Lung (tissue), 12 donors: ENCODE results near the gene PGRMC1. TPM values are rescaled to one million over a fixed set of nuclear protein-coding genes. Genes with fewer than 3 reads are reported as not detected.
"Not testable (repeated sequence)": the region's sequence is repeated elsewhere in the genome, so short reads cannot be mapped to it uniquely, and the experiment has no call there.

Source experiments
- ATAC-seq: fragments of 200-7000 bp; cut with Tn5 transposase; one replicate; pipeline ENCODE4 v1.9.1; 2020; ENCODE audit warnings: moderate number of reproducible peaks; ENCODE audit not compliant: insufficient read depth, low FRiP score
- DNase-seq, 3 donors: peaks; one replicate each; pipeline ENCODE4 v3.0.0-alpha.2; 2013 to 2017
- H3K27ac ChIP-seq, 2 donors: one replicate each; pipeline ENCODE4 v1.5.1; 2013; ENCODE audit warnings: mild to moderate bottlenecking in 2 of 2, moderate library complexity in 2 of 2, control low read depth in 1 of 2, inconsistent platforms in 1 of 2, low read depth in 1 of 2, low read length in 1 of 2
- H3K27me3 ChIP-seq, 3 donors: one replicate each; pipeline ENCODE4 v1.5.1; 2013; ENCODE audit warnings: low read length in 2 of 3; ENCODE audit not compliant: control insufficient read depth in 3 of 3, insufficient read depth in 3 of 3
- H3K36me3 ChIP-seq, 4 donors: one replicate each; pipeline ENCODE4 v1.5.1; 2013; ENCODE audit warnings: low read length in 4 of 4, mild to moderate bottlenecking in 1 of 4, moderate library complexity in 1 of 4; ENCODE audit not compliant: control insufficient read depth in 4 of 4, insufficient read depth in 4 of 4
- H3K4me1 ChIP-seq, 5 donors: one replicate each; pipeline ENCODE4 v1.5.1; 2013; ENCODE audit warnings: low read length in 5 of 5, mild to moderate bottlenecking in 2 of 5, moderate library complexity in 1 of 5; ENCODE audit not compliant: control insufficient read depth in 5 of 5, insufficient read depth in 5 of 5
- H3K4me3 ChIP-seq: one replicate; pipeline ENCODE4 v1.5.1; 2013; ENCODE audit warnings: mild to moderate bottlenecking, control low read depth, moderate library complexity
- H3K9ac ChIP-seq, 2 donors: one replicate each; pipeline ENCODE4 v1.5.1; 2013; ENCODE audit warnings: low read length in 2 of 2, control low read depth in 1 of 2; ENCODE audit not compliant: insufficient read depth in 1 of 2
- H3K9me3 ChIP-seq, 4 donors: one replicate each; pipeline ENCODE4 v1.5.1; 2013; ENCODE audit warnings: low read length in 3 of 4, mild to moderate bottlenecking in 1 of 4, moderate library complexity in 1 of 4; ENCODE audit not compliant: control insufficient read depth in 4 of 4, insufficient read depth in 3 of 4
- CTCF ChIP-seq: IDR thresholded peaks from 2 replicates; pipeline ENCODE4 v1.5.1; 2012; ENCODE audit warnings: mild to moderate bottlenecking; ENCODE audit errors: control extremely low read depth, extremely low read depth
- WGBS, 2 donors: extraction: QIAGEN DNeasy Blood & Tissue Kit; methylation state at CpG; one replicate each; pipeline ENCODE4 v1.1.7; 2013; 5-methylcytosine and 5-hydroxymethylcytosine counted together
- polyA plus RNA-seq, 2 donors: library from polyadenylated mRNA; stranded (reverse); fragments of 200-250 nt; gene quantifications; one replicate each; pipeline ENCODE4 v1.2.1, GENCODE V29; 2013
- total RNA-seq, 2 donors: library from RNA; depleted of rRNA in 1 of 2; stranded (reverse); fragments of >200 nt in 1 of 2; gene quantifications; one replicate each; pipeline ENCODE4 v1.2.1, GENCODE V29; 2014 to 2021
- donor health status: control.
- donor health status: control.
- donor health status: Bipolar disorder and iron deficiency.
- donor health status: healthy.
- donor health status: DM: yes; HTN: yes; CAD: no.

Gene PGRMC1
- total and polyA plus RNA-seq, 4 donors: 59.1 to 142 (median 79.0) TPM

- Histone ChIP-seq H3K27me3 (peaks cover 0 to 4% (median 0%) of the 10 kb centered on the region in 3 donors), H3K4me3 (no peak overlapping the region), H3K4me1 (no peaks in the 10 kb centered on the region), H3K36me3 (peaks cover 0 to 2% (median 0%) of the 10 kb centered on the region in 4 donors), H3K27ac (no peak overlapping the region), H3K9me3 (no peaks in the 10 kb centered on the region), H3K9ac (no peak overlapping the region)
- 82 to 84% methylated on average over 3 of the region's 3 CpGs for WGBS, 2 donors
- no peak for DNase-seq
- TF ChIP-seq CTCF: no peak
- no peak for ATAC-seq
These were observed 13.8 kb downstream of the PGRMC1 start for GRCh38 chrX:119249891-119250290.

- WGBS, 2 donors: 86 to 96% methylated on average over 4 of the region's 4 CpGs
- Histone ChIP-seq H3K9me3 (no peaks in the 10 kb centered on the region), H3K27me3 (peaks cover 0 to 4% (median 0%) of the 10 kb centered on the region in 3 donors), H3K4me1 (no peaks in the 10 kb centered on the region), H3K4me3 (no peak overlapping the region), H3K27ac (no peak overlapping the region), H3K9ac (no peak overlapping the region), H3K36me3 (peaks cover 0 to 2% (median 0%) of the 10 kb centered on the region in 4 donors)
- DNase-seq (no peak), ATAC-seq (no peak)
- TF ChIP-seq CTCF: no peak
These were observed 15.3 kb downstream of the PGRMC1 start for GRCh38 chrX:119251386-119251785.

DNA sequence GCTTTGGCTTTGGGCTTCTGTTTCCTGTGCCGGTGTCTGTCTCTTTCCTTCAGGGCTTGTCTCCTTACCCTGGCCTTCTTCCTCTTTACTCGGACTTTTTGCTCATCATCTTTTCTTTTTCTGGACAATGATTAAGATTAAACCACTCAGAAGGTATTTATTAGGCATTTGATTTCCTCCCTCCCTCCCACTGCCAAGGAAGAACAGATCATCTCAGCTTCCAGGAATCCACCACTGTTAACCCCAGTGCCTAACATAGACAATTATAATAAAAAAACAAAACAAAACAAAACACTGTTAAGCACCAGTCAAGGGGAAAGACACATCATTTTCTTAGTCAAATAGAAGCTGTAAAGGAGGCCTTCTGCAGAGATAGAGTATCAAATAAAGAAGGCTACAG, 16.6 kb downstream of the PGRMC1 start:
- H3K27ac ChIP-seq: no peak overlapping the region
- no peaks in the 10 kb centered on the region for H3K4me1 ChIP-seq
- no peak for TF ChIP-seq CTCF
- H3K36me3 ChIP-seq: no peaks in the 10 kb centered on the region
- no peak for ATAC-seq
- H3K4me3 ChIP-seq: no peak overlapping the region
- no peak for DNase-seq
- H3K9me3 ChIP-seq: no peaks in the 10 kb centered on the region
- no peak overlapping the region for H3K9ac ChIP-seq
- H3K27me3 ChIP-seq: peaks cover 0 to 4% (median 0%) of the 10 kb centered on the region in 3 donors
- WGBS, 2 donors: 28 to 55% methylated on average over 2 of the region's 2 CpGs

DNA sequence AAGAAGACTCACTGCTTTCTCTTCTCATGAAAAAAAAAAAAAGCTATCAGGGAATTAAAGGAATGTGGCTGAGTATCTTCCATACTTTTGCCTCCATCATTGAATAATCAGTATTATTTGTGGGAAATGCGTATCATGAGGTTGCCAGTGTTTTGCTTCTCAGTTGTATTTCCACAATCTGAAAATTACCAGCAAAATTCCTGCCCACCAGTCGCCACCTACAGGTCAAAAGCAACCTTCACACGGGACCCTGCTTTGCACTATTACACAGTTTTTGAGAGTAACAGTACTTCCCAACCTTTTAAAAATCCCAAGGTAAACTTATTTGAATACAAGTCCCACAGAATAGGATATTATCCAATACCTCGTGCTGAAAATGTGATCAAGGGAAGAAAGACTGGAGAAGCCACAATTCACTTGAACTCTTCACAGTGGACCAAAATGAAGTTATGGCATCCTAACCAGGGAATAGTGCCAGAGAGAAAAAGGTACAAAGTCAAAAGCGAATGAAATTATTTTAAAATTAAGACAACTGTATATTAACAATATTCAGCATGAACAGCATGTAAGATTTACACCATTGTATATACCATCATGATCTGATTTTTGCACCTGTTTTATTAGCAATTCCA, 30.4 kb downstream of the PGRMC1 start:
- TF ChIP-seq CTCF: peak; percentile 12

GRCh38 chrX:119267115-119267514, 31.0 kb downstream of the PGRMC1 start:
- H3K27me3 ChIP-seq, H3K4me3 ChIP-seq, H3K9ac ChIP-seq, ATAC-seq, H3K36me3 ChIP-seq, H3K4me1 ChIP-seq, H3K27ac ChIP-seq, H3K9me3 ChIP-seq, DNase-seq: not testable (repeated sequence)
- WGBS, 2 donors: 80 to 93% methylated on average over 3 of the region's 3 CpGs

More for the DNA sequence above, 30.4 kb downstream of the PGRMC1 start:
- 14 to 26% methylated on average over 5 of the region's 5 CpGs for WGBS, 2 donors
- Histone ChIP-seq H3K9ac (no peak overlapping the region), H3K4me3 (no peak overlapping the region), H3K4me1 (no peaks in the 10 kb centered on the region), H3K9me3 (no peaks in the 10 kb centered on the region), H3K27ac (no peak overlapping the region), H3K36me3 (no peaks in the 10 kb centered on the region), H3K27me3 (peaks cover 0 to 2% (median 0%) of the 10 kb centered on the region in 3 donors)
- ATAC-seq: no peak
- DNase-seq: peak; percentile 18 to 40 (median 20)
